SU-DHL-6 (cell line): ENCODE measurements around the gene PLA2G6.

Source experiments
- H2AFZ ChIP-seq: fragments of 200-600 bp; sonication (generic); 2 replicates; pipeline ENCODE4 v1.6.1; 2014; ENCODE audit warnings: low read depth, mild to moderate bottlenecking, moderate library complexity, mixed read lengths, antibody characterized with exemption, low read length; ENCODE audit not compliant: severe bottlenecking
- H3F3A ChIP-seq: fragments of 200-600 bp; shearing (Covaris generic); 2 replicates; pipeline ENCODE4 v1.6.0; 2016; ENCODE audit warnings: antibody characterized with exemption, mild to moderate bottlenecking; ENCODE audit not compliant: insufficient read depth
- H3K27ac ChIP-seq: fragments of 200-600 bp; sonication (generic); 2 replicates; pipeline ENCODE4 v1.5.1; 2016; ENCODE audit warnings: low read depth, mild to moderate bottlenecking, low read length, moderate library complexity, mixed read lengths
- H3K27me3 ChIP-seq: fragments of 200-600 bp; sonication (generic), shearing (Covaris generic); 2 replicates; pipeline ENCODE4 v1.6.0; 2014; ENCODE audit warnings: mild to moderate bottlenecking, low read length
- H3K36me3 ChIP-seq: fragments of 200-600 bp; sonication (generic); 2 replicates; pipeline ENCODE4 v1.6.1; 2014; ENCODE audit warnings: mild to moderate bottlenecking, low read length, mixed read lengths
- H3K4me2 ChIP-seq: fragments of 300-600, 200-600 bp; shearing (Covaris generic), sonication (generic); 2 replicates; pipeline ENCODE4 v1.6.0; 2014; ENCODE audit warnings: low read length, low read depth, mild to moderate bottlenecking; ENCODE audit not compliant: poor library complexity, severe bottlenecking
- H3K4me3 ChIP-seq: fragments of 200-600 bp; sonication (generic); 2 replicates; pipeline ENCODE4 v1.5.1; 2014; ENCODE audit warnings: antibody characterized with exemption, low read length, mild to moderate bottlenecking, mixed read lengths; ENCODE audit not compliant: insufficient read depth, poor library complexity, severe bottlenecking
- H3K79me2 ChIP-seq: fragments of 200-600 bp; sonication (generic); 2 replicates; pipeline ENCODE4 v1.6.1; 2014; ENCODE audit warnings: mild to moderate bottlenecking, low read length, moderate library complexity; ENCODE audit not compliant: insufficient read depth
- H3K9ac ChIP-seq: fragments of 200-600 bp; sonication (generic); 2 replicates; pipeline ENCODE4 v1.7.0; 2014; ENCODE audit warnings: mild to moderate bottlenecking, low read length
- H3K9me2 ChIP-seq: fragments of 200-600 bp; sonication (generic); replicated peaks from 2 replicates; pipeline ENCODE4 v1.6.1; 2014; ENCODE audit warnings: low read length; ENCODE audit not compliant: insufficient read depth
- H3K9me3 ChIP-seq: fragments of 200-600 bp; sonication (generic); 2 replicates; pipeline ENCODE4 v1.6.1; 2014; ENCODE audit warnings: low read length, mixed read lengths; ENCODE audit not compliant: insufficient read depth
- H4K20me1 ChIP-seq: fragments of 200-600 bp; sonication (generic); 2 replicates; pipeline ENCODE4 v1.6.1; 2014; ENCODE audit warnings: low read depth, mild to moderate bottlenecking, antibody characterized with exemption, low read length, moderate library complexity, mixed read lengths
- CTCF ChIP-seq: fragments of 200-600 bp; sonication (generic); IDR thresholded peaks from one replicate; pipeline ENCODE4 v1.5.1; 2017; ENCODE audit warnings: antibody characterized with exemption, mild to moderate bottlenecking, low read length, moderate library complexity; ENCODE audit not compliant: insufficient read depth, poor library complexity, severe bottlenecking
- EZH2phosphoT487 ChIP-seq: fragments of 200-600 bp; sonication (generic), shearing (Covaris generic); conservative IDR thresholded peaks from 2 replicates; pipeline ENCODE4 v1.6.1; 2018; ENCODE audit warnings: mild to moderate bottlenecking, antibody characterized with exemption, low read length, moderate library complexity, mixed read lengths

PLA2G6 gene

GRCh38 chr22:38172832-38173640 lies 8.6 kb downstream of the PLA2G6 start:
- no peaks in the 10 kb centered on the region for H3K27me3 ChIP-seq
- no peaks in the 10 kb centered on the region for H3K79me2 ChIP-seq
- H3F3A ChIP-seq = no peaks in the 10 kb centered on the region
- no peak overlapping the region for H3K9ac ChIP-seq
- no peak overlapping the region for H2AFZ ChIP-seq
- no peaks in the 10 kb centered on the region for H3K9me2 ChIP-seq
- H3K9me3 ChIP-seq = no peaks in the 10 kb centered on the region
- H3K36me3 ChIP-seq = no peaks in the 10 kb centered on the region
- H3K4me2 ChIP-seq = no peak overlapping the region
- H3K4me3 ChIP-seq = no peak overlapping the region
- no peak overlapping the region for H3K27ac ChIP-seq
- TF ChIP-seq CTCF (no peak), EZH2phosphoT487 (no peak)
- no peaks in the 10 kb centered on the region for H4K20me1 ChIP-seq

GRCh38 chr22:38171927-38172831 lies 9.5 kb downstream of the PLA2G6 start:
- H3F3A ChIP-seq = no peaks in the 10 kb centered on the region
- no peaks in the 10 kb centered on the region for H4K20me1 ChIP-seq
- H3K9me3 ChIP-seq = no peaks in the 10 kb centered on the region
- H3K27ac ChIP-seq = no peak overlapping the region
- TF ChIP-seq EZH2phosphoT487 = no peak
- no peak for TF ChIP-seq CTCF
- H2AFZ ChIP-seq = no peak overlapping the region
- H3K27me3 ChIP-seq = no peaks in the 10 kb centered on the region
- H3K36me3 ChIP-seq = no peaks in the 10 kb centered on the region
- no peak overlapping the region for H3K4me3 ChIP-seq
- no peaks in the 10 kb centered on the region for H3K9me2 ChIP-seq
- no peak overlapping the region for H3K4me2 ChIP-seq
- H3K79me2 ChIP-seq = no peaks in the 10 kb centered on the region
- H3K9ac ChIP-seq = no peak overlapping the region

GRCh38 chr22:38170469-38170868 lies 11.2 kb downstream of the PLA2G6 start:
- H3K79me2 ChIP-seq = no peaks in the 10 kb centered on the region
- TF ChIP-seq EZH2phosphoT487 (no peak), CTCF (no peak)
- H3K4me2 ChIP-seq = no peak overlapping the region
- H2AFZ ChIP-seq = no peak overlapping the region
- no peak overlapping the region for H3K27ac ChIP-seq
- no peaks in the 10 kb centered on the region for H3K9me3 ChIP-seq
- H3K9ac ChIP-seq = no peak overlapping the region
- no peaks in the 10 kb centered on the region for H3F3A ChIP-seq
- no peaks in the 10 kb centered on the region for H3K36me3 ChIP-seq
- H3K9me2 ChIP-seq = no peaks in the 10 kb centered on the region
- no peaks in the 10 kb centered on the region for H4K20me1 ChIP-seq
- no peak overlapping the region for H3K4me3 ChIP-seq
- H3K27me3 ChIP-seq = no peaks in the 10 kb centered on the region
